GM21576 (cell line): ENCODE data around the gene CHKA.

Experiments
- ATAC-seq: cut with Tn5 transposase; IDR thresholded peaks from one replicate; pipeline ENCODE4 v1.9.1; 2021; ENCODE audit warnings: mild to moderate bottlenecking, moderate library complexity; ENCODE audit not compliant: unreplicated experiment

The CHKA gene

DNA sequence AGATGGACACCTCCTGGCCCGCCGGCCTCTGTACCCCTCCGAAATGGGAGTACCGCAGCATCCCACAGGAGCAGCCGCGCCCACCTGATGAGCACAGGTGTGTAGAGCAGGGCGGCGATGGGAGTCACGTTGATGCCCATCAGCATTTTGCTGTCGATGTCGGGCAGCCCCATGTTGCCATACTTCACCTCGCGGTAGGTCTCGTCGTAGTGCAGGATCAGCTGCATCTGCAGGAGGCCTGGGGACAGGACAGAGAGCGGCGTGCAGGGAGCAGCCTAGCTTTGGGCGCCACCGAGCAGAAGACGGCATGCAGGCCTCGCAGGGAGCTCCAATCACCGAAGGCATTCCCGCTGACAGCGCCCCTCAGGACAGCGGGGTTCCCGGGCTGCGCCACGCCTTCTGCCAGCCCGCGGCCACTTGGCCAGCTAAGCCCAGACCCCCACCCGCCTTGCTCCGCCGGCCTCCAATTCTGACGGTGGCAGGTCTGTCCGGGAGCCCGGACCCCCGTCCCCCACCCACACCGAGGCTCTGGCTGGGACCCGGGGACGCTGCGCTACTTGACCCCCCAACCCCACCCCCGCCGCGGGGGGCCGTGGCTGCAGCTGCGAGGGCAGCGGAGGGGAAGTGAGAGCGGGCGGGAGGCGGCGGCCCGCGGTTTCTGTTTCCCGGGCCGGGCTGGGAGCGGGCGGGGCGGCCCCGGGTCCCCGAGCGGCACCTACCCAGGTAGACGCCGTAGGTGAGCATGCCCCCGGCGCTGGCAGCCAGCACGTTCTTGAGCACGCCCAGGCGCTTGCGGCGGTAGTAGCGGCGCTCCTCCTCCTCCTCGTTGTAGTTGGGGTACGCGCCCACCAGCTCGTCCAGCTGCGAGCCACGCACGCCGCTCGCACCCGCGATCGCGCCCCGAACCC, 118.0 kb downstream of the CHKA start:
- ATAC-seq: peak; percentile 41
